MM.1S (cell line): Measurements from ENCODE around the gene ZNF664.

ENCODE experiments used
- CTCF ChIP-seq: fragments of 300-600 bp; sonication (generic); IDR thresholded peaks from 2 replicates; pipeline ENCODE4 v1.5.1; 2016; ENCODE audit warnings: antibody characterized with exemption, low read length, mixed read lengths
- EZH2 ChIP-seq: fragments of 300-600 bp; sonication (generic); optimal IDR thresholded peaks from 2 replicates; pipeline ENCODE3; 2017; ENCODE audit warnings: low read depth, mild to moderate bottlenecking, antibody characterized with exemption, low read length, mixed read lengths
- EZH2phosphoT487 ChIP-seq: fragments of 300-600 bp; sonication (generic); IDR thresholded peaks from 2 replicates; pipeline ENCODE4 v1.6.1; 2018; ENCODE audit warnings: antibody characterized with exemption, low read length

- no peak for TF ChIP-seq CTCF
- TF ChIP-seq EZH2 = no peak
- no peak for TF ChIP-seq EZH2phosphoT487
Measured at GRCh38 chr12:124031058-124031457, 58.0 kb downstream of the ZNF664 start.
